K562 (cell line): ENCODE measurements around the gene SFPQ.

ENCODE experiments used
- ATF1 ChIP-seq, 2 experiments: fragments of 450-650 bp in 1 of 2; IDR thresholded peaks; 2 replicates each; pipeline ENCODE4 v1.6.1; 2016; ENCODE audit warnings: missing compliant biosample characterization in 1 of 2, missing genetic modification characterization in 1 of 2
- BRCA1 ChIP-seq, 2 experiments: fragments of 450-650 bp in 1 of 2; sonication (generic) in 1 of 2; formaldehyde crosslinking in 1 of 2; IDR thresholded peaks; 2 replicates each; pipeline versions ENCODE4 v1.5.0 to v1.6.1; 2017 to 2020; ENCODE audit warnings: mild to moderate bottlenecking in 1 of 2, missing genetic modification reagents in 1 of 2
- ELF4 ChIP-seq: fragments of 450-650 bp; formaldehyde crosslinking; IDR thresholded peaks from 2 replicates; pipeline ENCODE4 v1.4.0; 2022; ENCODE audit warnings: missing genetic modification characterization
- EP300 ChIP-seq: IDR thresholded peaks from 2 replicates; pipeline ENCODE4 v1.6.1; 2012; ENCODE audit warnings: low read length, improper control_type of control experiment
- HDAC2 ChIP-seq: fragments of 450-650 bp; IDR thresholded peaks from 2 replicates; pipeline ENCODE4 v1.6.1; 2016; ENCODE audit warnings: mild to moderate bottlenecking
- HNRNPL ChIP-seq: fragments of 200-400 bp; formaldehyde crosslinking; IDR thresholded peaks from 2 replicates; pipeline ENCODE4 v1.6.1; 2017; ENCODE audit warnings: low read depth, mild to moderate bottlenecking, low read length
- MAFF ChIP-seq: IDR thresholded peaks from 2 replicates; pipeline ENCODE4 v1.6.1; 2012; ENCODE audit warnings: low read length, improper control_type of control experiment
- NCOR1 ChIP-seq: fragments of 450-650 bp; IDR thresholded peaks from 2 replicates; pipeline ENCODE4 v1.6.1; 2016; ENCODE audit warnings: mild to moderate bottlenecking, moderate library complexity
- PTRF ChIP-seq: fragments of 450-650 bp; IDR thresholded peaks from 2 replicates; pipeline ENCODE4 v1.6.1; 2016; ENCODE audit warnings: mild to moderate bottlenecking, missing genetic modification characterization, missing compliant biosample characterization
- RAD21 ChIP-seq, 2 experiments: fragments of 250-450 bp in 1 of 2; fragments of 450-650 bp in 1 of 2; sonication (Bioruptor Pico) in 1 of 2; formaldehyde crosslinking in 1 of 2; IDR thresholded peaks in 1 of 2; conservative IDR thresholded peaks in 1 of 2; 2 replicates each; pipeline versions ENCODE4 v1.4.0 to v1.8.0; 2020 to 2022; ENCODE audit warnings: mild to moderate bottlenecking in 2 of 2, moderate library complexity in 1 of 2
- ZNF274 ChIP-seq: IDR thresholded peaks from 2 replicates; pipeline ENCODE4 v1.6.1; 2011; ENCODE audit warnings: low read depth, mild to moderate bottlenecking, low read length, moderate library complexity, borderline replicate concordance
- TF ChIP-seq, protein P1 (sequence below), 3 experiments: IDR thresholded peaks in 2 of 3; conservative IDR thresholded peaks in 1 of 3; 2 replicates each; pipeline ENCODE4 v1.5.1; 2011 to 2012; ENCODE audit warnings: low read length in 3 of 3, mild to moderate bottlenecking in 3 of 3, control low read depth in 2 of 3, improper control_type of control experiment in 1 of 3, inconsistent platforms in 1 of 3, low read depth in 1 of 3, mixed read lengths in 1 of 3, moderate library complexity in 1 of 3; ENCODE audit not compliant: insufficient read depth in 2 of 3
- TF ChIP-seq, protein P2 (sequence below): fragments of 450-650 bp; IDR thresholded peaks from 2 replicates; pipeline ENCODE4 v1.6.1; 2016
- TF ChIP-seq, protein P3 (sequence below): conservative IDR thresholded peaks from 2 replicates; pipeline ENCODE4 v1.6.1; 2011; ENCODE audit warnings: low read depth, mild to moderate bottlenecking, low read length; ENCODE audit not compliant: control insufficient read depth

DNA sequence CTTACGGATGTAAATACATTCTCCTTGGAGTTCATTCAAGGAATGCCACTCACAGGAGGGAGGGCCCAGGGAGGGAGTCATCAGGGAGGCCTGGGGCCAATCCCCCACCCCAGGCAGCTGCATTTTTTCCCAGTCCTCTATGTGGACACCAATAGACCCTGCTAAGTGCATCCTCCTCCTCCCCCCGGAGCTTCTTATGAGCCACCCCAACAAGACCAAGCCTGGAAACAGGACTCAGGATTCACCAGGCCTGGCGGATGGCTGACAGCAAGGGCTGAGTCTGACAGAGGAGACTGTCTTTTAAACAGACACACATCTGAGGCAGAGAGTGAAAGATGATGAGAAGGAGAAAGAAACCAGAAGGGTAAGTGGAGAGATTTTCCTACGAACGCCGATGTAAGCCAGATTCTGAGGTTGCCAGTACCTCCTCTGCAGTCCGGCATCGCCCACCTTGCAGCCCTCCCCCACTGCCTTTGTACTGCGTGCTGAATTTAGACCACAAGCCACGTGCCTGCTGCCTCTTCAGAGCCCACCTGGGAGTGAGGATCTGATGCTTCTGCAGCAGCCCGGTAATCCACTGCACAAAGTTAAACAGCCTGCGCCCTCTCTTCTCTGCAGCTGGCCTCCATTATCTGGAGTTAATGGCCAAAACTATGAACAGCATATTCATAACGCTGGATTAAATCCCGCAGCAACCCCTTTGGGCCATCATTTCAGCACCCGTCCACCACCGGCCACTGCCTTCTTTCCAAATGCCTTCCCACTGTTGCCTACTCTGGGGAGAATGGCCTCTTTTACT is 17.6 kb upstream of the SFPQ start:
- TF ChIP-seq, protein P1, sequence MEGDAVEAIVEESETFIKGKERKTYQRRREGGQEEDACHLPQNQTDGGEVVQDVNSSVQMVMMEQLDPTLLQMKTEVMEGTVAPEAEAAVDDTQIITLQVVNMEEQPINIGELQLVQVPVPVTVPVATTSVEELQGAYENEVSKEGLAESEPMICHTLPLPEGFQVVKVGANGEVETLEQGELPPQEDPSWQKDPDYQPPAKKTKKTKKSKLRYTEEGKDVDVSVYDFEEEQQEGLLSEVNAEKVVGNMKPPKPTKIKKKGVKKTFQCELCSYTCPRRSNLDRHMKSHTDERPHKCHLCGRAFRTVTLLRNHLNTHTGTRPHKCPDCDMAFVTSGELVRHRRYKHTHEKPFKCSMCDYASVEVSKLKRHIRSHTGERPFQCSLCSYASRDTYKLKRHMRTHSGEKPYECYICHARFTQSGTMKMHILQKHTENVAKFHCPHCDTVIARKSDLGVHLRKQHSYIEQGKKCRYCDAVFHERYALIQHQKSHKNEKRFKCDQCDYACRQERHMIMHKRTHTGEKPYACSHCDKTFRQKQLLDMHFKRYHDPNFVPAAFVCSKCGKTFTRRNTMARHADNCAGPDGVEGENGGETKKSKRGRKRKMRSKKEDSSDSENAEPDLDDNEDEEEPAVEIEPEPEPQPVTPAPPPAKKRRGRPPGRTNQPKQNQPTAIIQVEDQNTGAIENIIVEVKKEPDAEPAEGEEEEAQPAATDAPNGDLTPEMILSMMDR (IDR thresholded peaks at IDR 0.05 in 2 of 3, conservative IDR thresholded peaks at IDR 0.05 in 1 of 3; ENCODE audit: insufficient read depth in 2 of 3, low read depth in 1 of 3, low read length in 3 of 3) = no peak
- TF ChIP-seq PTRF (tag) (no peak), HNRNPL (no peak), ZNF274 (no peak), ELF4 (CRISPR knock-in tag) (no peak), EP300 (no peak), MAFF (no peak), NCOR1 (no peak), BRCA1 (IDR thresholded peaks at IDR 0.05) (no peak), BRCA1 (CRISPR knock-in tag; IDR thresholded peaks at IDR 0.05) (no peak), ATF1 (CRISPR knock-in tag; IDR thresholded peaks at IDR 0.05) (no peak), ATF1 (tag; IDR thresholded peaks at IDR 0.05) (no peak), HDAC2 (no peak), RAD21 (CRISPR knock-in tag; conservative IDR thresholded peaks at IDR 0.05 in 1 of 2, IDR thresholded peaks at IDR 0.05 in 1 of 2) (no peak)
- TF ChIP-seq, protein P2, sequence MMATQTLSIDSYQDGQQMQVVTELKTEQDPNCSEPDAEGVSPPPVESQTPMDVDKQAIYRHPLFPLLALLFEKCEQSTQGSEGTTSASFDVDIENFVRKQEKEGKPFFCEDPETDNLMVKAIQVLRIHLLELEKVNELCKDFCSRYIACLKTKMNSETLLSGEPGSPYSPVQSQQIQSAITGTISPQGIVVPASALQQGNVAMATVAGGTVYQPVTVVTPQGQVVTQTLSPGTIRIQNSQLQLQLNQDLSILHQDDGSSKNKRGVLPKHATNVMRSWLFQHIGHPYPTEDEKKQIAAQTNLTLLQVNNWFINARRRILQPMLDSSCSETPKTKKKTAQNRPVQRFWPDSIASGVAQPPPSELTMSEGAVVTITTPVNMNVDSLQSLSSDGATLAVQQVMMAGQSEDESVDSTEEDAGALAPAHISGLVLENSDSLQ = no peak
- TF ChIP-seq, protein P3, sequence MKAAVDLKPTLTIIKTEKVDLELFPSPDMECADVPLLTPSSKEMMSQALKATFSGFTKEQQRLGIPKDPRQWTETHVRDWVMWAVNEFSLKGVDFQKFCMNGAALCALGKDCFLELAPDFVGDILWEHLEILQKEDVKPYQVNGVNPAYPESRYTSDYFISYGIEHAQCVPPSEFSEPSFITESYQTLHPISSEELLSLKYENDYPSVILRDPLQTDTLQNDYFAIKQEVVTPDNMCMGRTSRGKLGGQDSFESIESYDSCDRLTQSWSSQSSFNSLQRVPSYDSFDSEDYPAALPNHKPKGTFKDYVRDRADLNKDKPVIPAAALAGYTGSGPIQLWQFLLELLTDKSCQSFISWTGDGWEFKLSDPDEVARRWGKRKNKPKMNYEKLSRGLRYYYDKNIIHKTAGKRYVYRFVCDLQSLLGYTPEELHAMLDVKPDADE = no peak
